ENCODE results near the gene SNX13.
A peak's percentile ranks its signal among the peaks of the same experiment; 100 is the strongest.

The SNX13 gene

DNA sequence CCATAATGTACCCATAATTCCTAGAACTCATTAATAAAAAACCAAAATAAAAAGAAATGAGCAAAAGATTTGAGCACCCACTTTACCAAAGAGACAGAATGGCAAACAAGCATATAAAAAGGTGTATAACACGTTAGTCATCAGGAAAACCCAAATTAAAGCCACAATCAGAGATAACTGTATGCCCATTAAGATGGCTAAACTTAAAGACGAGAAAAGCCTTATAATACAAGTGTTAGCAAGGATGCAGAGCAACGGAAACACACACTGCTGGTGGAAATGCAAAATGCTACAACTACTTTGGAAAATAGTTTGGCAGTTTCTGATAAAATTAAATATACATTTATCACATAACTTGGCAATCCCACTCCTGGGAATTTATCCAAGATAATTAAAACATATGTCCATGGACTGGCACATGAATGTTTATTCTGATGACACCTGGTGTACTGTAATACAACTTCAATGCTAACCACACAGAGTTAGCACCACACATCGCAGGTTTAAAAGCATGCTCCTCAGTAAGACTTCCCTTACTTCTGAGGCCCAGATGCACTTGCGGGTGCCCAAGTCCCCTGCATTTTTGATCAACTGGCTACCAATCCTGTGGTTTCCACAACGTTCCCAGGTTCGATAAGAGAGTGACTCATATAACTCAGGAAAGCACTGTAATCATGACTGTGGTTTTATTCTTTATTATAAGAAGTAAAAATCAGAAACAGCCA lies 158.6 kb downstream of the SNX13 start:
- no peak for DNase-seq (ENCODE audit: low spot score)

DNA sequence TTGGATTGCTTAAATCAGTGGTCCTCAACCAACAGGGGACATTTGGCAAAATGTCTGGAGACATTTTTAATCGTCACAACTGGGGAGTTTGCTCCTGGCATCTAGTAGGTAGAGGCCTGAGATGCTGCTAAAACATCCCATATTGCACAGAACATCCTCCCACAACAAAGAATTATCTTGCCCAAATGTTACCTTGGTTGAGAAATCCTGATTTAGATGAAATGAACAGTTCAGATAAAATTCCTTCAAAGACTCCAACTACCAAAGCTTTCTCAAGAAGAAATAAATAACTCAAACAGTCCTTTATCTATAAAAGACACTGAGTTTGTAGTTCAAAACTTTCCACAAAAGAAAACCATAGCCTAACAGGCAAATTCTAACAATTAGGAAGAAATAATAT lies 160.9 kb downstream of the SNX13 start:
- DNase-seq (ENCODE audit: low spot score): no peak

DNA sequence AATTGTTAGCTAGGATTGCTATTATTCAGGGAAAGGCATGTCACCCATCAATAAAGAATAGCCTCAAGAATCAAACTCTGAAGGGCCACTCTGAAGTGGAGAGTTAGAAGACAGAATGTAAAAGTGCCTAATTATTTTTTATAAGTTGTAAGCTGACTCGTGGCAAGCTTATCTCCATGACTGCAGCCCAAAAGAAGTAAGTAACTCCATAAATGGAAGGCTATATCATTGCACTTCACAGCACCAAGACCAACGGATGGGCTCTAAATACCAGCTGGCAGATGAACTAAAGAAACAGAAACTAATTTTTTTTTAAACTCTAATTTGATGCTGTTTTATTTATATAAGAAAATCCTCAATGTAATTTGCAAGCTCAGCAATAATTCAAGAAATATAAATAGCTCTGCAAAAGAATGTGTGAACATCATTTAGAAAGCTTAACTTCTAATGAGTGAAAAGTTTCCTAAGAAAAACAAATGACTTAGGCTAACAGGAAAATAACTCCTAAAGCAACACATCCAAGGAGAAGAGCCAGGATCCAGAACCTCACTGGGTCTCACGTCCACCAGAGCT lies 165.5 kb downstream of the SNX13 start:
- DNase-seq (ENCODE audit: low spot score): no peak

DNA sequence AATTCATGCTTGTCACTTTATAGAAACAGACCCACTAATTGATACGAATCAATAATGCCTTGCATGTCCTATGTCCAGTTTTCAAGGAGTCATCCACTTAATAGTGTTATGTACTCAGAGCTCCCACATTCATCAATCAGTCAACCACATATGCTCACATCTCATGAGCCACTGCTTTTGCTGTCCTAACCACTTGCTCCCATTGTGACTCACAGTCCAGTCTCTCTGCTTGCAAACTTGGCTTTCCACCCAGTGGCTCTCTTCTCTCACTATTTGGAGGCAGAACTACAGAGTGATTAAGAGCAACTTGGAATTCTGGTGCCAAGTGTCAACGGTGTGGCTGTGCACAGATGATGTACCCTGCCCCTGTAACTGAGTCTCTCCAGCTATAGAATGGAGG lies 166.0 kb downstream of the SNX13 start:
- DNase-seq (ENCODE audit: low spot score): no peak

DNA sequence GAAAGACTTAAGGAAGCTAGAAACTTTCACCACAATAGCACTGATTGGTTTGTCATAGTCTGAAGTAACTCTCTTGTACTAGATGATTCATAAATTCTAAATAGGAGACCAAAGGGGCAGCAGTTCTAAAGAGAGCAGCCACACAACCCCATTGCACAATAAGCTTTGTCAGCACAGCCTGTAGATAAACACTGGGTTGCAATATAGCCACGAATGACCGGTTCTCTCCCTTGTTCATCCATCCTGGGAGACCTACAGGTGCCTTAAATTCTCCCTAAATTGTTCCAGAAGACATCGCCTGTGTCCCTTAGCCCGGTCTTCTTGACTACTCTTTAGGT lies 167.0 kb downstream of the SNX13 start:
- DNase-seq (ENCODE audit: low spot score): peak; percentile 61

DNA sequence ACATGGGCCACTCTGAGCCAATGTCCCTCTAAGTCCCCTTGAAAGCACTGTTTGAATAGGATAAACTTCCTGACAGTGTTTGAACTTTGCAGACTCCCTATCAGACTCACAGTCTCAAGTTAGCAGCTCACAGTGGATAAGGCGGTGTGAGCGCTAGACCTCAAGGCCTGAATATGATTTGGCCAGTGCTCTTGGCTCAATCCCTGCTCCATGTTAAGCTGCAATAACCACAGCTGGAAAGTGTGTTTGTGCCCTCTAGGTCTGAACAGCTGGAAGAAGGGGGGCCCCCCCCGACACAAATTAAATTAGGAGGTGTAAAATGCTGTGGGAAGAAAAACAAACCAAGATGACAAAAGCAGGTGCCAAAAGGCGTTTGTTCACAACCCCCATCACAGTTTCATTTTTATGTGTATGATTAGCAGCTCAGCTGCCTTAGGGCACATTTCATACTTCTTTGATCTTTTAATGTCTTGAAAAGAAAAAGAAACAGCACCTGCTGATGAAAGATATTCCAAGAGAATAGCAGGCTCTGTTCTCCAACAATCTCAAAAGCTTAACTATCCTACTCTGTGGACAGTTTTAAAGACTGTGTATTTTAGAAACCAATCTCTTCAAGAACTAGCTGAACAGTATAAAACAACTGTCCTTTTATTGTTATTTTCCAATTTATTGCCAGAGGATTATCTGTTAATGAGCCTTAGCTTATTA lies 167.6 kb downstream of the SNX13 start:
- peak; percentile 15 for DNase-seq (ENCODE audit: low spot score)

DNA sequence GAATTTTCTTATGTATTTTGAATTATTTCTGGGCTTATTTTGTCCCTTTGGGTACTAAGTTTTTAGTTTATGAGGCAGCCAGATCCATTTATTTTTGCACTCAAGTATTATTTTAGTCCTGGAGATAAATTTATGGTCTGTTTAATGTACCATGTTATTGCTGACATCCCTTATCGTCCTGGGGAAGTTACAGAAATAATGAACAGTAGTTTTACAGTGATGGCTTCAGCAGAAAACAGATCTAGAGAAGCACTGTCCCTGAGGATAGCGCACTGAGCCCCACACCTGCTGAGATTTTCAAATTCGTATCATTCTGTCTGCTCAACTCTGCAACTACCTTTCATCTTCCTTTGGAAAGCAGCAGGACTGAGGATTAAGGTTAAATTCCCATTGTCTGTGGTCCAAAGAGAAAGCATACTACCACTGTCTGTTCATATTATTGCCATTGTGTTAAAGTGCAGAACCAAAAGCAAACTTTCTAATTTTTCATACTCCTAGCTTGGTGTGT lies 168.3 kb downstream of the SNX13 start:
- no peak for DNase-seq (ENCODE audit: low spot score)

DNA sequence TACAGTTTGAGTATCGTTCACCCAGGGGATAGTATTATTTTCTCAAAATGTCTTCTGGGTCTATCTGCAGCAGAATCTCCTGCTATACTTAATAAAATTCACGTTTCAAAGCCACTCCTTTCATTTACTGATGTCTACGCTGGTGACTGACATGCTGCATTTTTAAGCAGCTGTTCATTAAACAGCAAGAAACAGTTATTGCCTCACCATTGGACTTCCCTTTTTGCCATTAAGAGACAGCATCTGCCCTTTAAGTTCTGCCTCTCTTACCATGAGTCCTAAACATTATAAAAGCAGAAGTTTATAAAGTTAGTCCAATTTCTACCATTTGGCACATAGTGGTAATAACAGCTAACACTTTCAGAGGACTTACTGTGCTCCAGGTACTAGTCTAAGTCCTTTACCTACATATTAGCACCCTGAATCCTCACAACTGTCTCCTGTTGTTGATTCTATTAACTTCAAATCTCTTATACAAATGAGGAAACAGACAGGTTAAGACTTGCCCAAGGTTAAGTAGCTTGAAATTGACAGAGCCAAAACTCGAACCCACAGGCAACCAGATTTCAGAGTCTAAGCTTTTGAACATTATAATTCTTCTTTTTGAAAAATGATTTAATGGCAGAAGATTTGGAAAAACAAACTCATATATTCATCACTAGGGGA lies 169.5 kb downstream of the SNX13 start:
- no peak for DNase-seq (ENCODE audit: low spot score)

DNA sequence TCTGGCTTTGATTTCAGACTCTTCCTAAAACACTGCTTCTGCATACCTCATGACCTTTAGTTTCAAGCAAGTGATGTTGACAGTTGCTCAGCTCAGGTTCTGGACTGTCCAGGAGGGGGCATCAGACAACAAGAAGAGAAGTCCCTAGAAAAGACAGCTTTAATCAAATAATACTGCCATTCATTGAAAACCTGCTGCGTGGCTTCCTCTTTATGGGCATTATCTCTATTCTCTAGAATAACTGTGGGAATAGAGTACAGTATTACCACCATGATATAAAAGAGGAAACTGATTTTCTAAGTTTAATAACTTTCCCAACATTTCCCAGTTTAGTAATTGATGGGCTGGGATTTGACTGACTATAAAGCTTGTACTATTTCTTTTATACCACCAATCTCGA lies 170.4 kb downstream of the SNX13 start:
- peak; percentile 82 for DNase-seq (ENCODE audit: low spot score)

DNA sequence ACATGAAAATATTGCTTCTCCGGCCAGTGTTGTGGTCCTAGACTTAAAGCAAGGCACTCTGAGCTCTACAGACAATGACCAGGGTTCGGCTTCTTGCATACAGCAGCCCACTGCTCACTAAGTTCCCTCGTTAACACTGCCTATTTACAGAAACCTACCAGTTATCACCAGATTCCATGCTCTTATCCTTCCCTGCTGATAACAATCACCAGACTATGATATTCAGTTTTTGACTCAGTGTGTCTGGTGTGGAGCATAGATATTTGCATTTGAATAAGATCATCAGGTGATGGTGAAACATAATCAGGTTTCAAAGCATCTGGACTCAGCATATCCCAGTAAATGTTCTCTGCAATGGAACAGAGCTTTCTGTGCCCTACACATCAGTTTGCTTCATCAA lies 182.3 kb downstream of the SNX13 start:
- no peak for DNase-seq (ENCODE audit: low spot score)

DNA sequence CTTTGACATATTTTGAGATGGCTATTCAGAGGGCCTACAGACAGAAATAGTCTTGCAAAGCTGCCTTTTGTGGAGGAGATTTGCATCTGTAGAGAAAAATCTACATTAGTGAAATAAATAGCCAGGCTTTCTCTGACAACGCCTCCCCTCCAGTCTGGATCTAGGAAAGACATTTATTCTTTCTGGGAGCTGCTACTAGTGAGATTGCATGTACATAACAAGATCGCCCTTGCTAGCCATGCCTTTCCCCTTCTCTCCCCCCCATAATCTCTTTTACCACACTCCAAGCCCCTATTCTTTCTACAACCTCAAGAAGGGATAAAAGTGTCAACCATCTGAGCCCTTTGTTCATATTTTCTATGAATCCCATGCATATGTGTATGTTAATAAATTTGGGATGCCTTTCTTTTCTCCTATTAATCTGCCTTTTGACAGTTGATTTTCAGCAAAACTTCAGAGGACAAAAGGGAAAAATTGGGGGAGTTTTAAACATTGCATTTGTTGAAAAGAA lies 194.2 kb downstream of the SNX13 start:
- DNase-seq (ENCODE audit: low spot score): no peak

DNA sequence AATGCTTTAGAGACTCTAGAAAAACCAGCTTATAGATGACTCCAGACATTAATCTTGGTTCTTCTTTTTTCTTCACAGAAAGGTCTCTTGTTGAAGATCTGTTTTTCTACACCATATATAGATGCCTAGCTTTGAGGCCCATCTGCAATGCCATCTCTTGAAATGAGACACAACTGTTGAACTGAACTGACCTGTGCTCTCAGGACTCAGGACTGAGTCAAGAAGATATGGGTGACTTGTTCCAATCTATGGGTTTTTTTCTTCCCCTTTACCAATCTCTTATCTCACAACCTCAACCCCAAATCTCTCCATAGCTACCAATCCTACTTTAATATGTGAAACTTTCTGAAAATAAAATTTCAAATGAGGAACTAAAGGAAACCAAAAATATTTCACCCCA lies 194.7 kb downstream of the SNX13 start:
- no peak for DNase-seq (ENCODE audit: low spot score)

DNA sequence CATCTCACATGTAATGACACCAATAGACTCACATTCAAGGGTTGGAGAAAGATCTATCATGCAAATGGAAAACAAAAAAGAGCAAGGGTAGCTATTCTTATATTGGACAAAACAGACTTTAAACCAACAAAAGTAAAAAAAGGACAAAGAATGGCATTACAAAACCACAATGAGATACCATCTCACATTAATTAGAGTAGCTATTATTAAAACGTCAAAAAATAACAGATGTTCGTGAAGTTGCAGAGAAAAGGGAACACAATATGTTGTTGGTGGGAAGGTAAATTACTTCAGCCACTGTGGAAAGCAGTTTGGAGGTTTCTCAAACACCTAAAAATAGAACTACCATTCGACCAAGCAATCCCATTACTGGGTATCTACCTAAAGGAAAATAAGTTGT lies 197.0 kb downstream of the SNX13 start:
- no peak for DNase-seq (ENCODE audit: low spot score)

DNA sequence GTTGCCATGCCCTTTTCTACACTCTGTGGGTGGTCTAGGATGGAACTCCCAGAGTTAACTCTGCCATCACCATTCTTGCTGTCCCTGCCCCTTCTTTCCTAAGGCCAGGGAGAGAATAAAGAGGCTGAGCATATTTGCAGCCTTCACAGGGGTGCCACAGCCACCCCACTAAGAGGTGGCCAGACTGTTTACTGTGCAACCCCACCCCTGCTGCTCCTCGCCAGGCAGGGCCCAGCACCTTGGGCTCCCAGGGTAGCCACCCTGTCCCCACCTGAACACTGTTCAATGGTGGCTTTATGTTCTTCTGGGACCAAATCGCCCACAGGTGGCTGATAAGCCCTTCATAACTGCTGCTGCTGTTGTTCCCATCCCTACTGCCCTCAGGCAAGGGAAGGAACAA lies 198.9 kb downstream of the SNX13 start:
- no peak for DNase-seq (ENCODE audit: low spot score)

Data from COLO829 (cell line).